Measurements from ENCODE around the gene DLX4. TPM values are rescaled to one million over a fixed set of nuclear protein-coding genes. Genes with fewer than 3 reads are reported as not detected.
A peak's percentile ranks its signal among the peaks of the same experiment; 100 is the strongest.

Gene DLX4
- total RNA-seq, 2 donors from 2014 or later, result 0.13 to 0.27 TPM

DNA sequence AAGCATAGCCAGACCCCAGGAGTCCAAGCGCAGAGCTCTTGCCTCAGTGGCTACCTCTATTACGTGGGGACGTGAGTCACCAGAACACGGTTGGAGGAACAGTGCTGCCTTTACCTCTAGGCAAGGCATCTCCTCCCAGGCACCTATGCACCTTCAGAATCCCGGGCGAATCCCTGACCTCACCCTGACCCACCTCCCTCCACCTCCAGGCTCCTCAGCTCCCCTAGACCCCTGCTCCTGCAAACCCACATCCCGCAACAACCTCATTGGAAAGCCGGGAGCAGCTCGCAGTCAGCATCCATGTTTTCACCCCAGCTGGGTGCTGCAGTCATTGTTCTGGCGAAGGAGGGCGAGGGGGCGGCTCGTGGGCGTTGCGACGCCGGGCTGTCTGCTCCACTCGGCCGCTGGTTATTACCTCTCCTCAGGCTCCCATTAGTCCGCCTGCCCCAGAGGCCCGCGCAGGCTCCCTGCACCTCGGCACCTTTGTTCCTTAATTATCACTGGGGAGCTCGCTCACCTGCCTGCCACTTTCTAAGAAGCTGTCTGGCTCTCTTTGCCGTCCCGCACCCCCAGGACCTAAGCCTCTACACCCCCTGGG is 24.6 kb upstream of the DLX4 start:
- DNase-seq, result no peak
- ATAC-seq, result no peak
- intact Hi-C loops (cut with DNase I), result no loop called here

DNA sequence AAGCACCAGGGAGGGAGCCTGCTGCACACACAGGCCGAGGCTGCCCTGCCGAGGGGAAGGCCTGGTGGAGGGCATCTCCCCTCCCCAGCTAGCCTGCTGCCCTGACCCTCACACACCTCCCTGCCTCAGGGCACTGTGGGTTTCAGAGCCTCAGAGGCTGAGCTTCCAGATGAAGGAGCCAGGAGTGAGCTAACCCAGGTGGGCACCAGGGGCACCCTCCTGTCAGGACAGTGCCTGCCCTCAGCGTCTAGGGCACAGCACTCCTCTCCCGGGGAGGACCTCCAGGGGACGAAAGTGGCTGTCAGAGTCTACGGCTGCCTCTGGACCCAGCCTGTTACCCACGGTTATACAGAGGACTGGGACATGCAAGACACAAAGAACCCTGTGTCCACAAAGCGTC is 22.8 kb upstream of the DLX4 start:
- intact Hi-C loops (cut with DNase I), result no loop called here
- no peak for DNase-seq
- ATAC-seq, result no peak

- DNase-seq, result no peak
Measured at GRCh38 chr17:49946964-49947584, 21.9 kb upstream of the DLX4 start.

DNA sequence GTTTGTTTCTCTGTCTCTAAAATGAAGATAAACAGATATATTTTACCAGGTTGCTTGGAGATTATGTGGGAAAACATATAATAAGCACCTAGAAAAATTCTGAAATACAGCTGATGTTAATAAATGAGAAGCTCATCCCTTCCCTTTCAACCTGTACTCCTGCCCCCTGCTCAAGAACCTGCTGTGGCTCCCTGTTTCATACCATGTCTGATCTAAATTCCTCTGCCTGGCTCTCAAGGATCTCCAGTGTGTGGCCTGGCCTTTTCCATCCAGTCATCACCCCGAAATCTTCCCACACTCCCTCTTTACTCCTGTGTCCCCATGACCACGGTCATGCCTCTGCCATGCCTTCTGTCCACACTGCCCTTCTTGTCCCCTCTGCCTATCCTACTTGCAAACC is 19.4 kb upstream of the DLX4 start:
- DNase-seq (no peak), ATAC-seq (no peak)

More at GRCh38 chr17:49946964-49947584, 21.9 kb upstream of the DLX4 start:
- intact Hi-C loops (cut with DNase I), result no loop called here
- no peak for ATAC-seq

DNA sequence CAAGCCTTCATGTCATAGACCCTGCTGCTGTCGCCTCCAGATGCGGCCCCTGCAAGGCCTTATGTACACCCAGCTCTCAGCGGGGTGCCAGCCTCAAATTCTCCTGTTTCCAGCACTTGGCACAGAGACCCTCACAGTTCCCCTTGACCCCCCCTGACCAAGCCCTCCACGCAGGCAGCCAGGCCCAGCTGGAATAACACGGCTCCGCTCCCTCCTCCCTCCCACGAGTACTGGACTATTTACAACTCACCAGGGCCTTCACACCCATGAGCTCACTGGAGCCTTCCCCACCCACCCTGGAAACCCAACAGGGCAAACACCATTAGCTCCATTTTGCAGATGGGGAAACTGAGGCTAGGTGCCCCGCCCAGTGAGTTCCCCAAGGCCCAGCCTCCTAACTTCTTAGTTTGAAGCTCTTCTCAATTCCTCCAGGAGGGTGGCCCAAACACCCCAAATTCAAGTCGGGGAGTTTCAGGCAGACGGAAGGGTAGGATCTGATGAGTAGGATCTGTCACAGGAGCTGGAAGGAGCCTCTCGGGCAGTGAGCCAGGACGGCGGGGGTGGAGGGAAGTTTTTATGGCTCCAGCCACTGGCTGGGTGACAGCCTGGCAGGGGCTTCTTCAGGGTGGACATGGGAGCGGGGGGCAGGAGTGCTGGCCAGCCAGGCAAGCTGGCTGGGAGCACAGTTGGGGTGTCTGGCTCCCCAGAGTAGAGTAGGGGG is 17.5 kb upstream of the DLX4 start:
- DNase-seq (no peak), ATAC-seq (peak; percentile 17 to 33)
- intact Hi-C loops (cut with DNase I), result loop anchor here in 1 of 2 donors (5.0 kb wide), 1 partner anchor 41 kb away; no protein-coding TSS in a partner anchor

More for the DNA sequence above, 19.4 kb upstream of the DLX4 start:
- intact Hi-C loops (cut with DNase I), result loop anchor here in 1 of 2 donors (5.0 kb wide), 1 partner anchor 43 kb away; no protein-coding TSS in a partner anchor

- DNase-seq (peak; percentile 78), ATAC-seq (peak; percentile 72 to 90)
- intact Hi-C loops (cut with DNase I), result loop anchor here in 1 of 2 donors (5.0 kb wide), 1 partner anchor 40 kb away; no protein-coding TSS in a partner anchor
Measured at GRCh38 chr17:49952209-49952911, 16.6 kb upstream of the DLX4 start.

GRCh38 chr17:49952912-49953497 is 16.0 kb upstream of the DLX4 start:
- intact Hi-C loops (cut with DNase I), result loop anchor here in 1 of 2 donors (5.0 kb wide), 1 partner anchor 39 kb away; no protein-coding TSS in a partner anchor
- ATAC-seq (peak in 1 of 2 donors; percentile 42), DNase-seq (peak; percentile 46)

- DNase-seq, result no peak
- intact Hi-C loops (cut with DNase I), result no loop called here
- no peak for ATAC-seq
Measured at GRCh38 chr17:49955157-49955556, 13.8 kb upstream of the DLX4 start.

DNA sequence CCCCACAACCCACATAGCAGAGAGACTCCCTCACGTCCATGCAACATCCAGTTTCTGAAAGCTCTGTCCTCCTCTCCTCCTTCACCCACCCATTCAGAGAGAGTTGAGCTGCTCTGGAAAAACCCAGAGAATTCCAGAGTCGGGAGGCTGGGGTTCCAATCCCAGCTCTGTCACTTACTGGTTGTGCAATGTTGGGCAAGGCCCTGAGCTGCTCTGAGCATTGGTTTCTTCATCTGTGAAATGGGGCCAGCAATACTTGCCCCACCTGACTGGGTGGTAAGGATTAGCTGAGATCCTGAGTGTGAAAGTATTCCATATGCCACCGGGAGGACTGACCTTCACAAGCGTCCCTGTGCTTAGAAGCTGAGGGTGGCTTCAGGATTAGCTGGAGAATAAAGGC is 12.2 kb upstream of the DLX4 start:
- ATAC-seq, result no peak
- DNase-seq, result no peak
- intact Hi-C loops (cut with DNase I), result no loop called here

DNA sequence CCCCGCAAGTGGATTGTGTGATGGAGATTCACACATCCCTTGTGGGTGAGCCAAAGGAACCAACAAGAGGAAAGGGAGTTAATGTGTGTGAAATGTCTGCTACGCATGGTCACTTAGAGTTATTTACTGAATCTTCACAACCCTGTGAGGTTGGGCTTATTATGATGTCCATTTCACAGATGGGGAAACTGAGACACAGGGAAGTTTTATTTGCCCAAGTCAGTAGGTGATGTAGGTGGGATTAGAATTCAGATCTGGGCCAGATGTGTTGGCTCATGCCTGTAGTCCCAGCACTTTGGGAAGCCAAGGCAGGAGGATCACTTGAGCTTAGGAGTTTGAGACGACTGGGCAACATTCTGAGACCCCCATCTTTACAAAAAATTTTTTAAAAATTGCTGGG is 11.6 kb upstream of the DLX4 start:
- intact Hi-C loops (cut with DNase I), result no loop called here
- no peak for ATAC-seq
- no peak for DNase-seq

GRCh38 chr17:49958723-49959122 is 10.3 kb upstream of the DLX4 start:
- no peak for ATAC-seq
- intact Hi-C loops (cut with DNase I), result no loop called here

GRCh38 chr17:49959183-49959935 is 9.6 kb upstream of the DLX4 start:
- DNase-seq (no peak), ATAC-seq (no peak)
- intact Hi-C loops (cut with DNase I), result no loop called here

More at GRCh38 chr17:49958723-49959122, 10.3 kb upstream of the DLX4 start:
- DNase-seq, result no peak

DNA sequence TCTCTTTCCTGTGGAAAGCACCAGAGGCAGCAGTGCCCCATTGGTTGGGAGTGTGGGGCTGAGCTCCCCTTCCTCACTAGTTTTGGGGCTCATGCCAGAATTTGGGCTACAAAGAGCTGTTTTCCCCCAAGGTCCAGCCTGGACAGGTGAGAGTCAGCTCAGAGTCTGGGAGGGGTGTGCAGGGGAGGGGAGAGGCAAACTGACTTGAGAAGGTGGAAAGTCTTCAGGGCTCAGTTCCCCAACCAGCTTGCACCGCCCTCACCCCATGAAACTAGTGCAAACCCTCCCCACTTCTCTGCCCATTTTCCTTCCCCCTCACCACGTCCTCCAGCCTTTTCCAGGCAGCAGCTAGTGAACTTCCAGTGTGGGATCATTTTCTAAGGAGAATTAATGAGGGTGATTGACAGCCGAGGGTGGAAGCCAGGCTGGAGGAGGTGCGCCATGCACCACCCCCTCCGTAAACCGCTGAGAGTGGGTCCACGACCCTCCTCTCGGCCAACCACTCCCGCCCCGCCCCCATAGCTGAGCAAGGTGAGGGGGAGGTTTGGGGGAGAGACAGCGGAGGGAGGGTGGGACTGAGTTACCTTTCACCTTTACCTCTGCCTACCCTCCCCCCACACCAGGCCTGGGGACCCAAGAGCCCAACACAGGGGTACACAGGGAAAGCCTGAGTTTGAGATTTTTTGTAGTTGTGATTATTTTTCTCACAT is 6.2 kb upstream of the DLX4 start:
- intact Hi-C loops (cut with DNase I), result no loop called here
- ATAC-seq (no peak), DNase-seq (no peak)

DNA sequence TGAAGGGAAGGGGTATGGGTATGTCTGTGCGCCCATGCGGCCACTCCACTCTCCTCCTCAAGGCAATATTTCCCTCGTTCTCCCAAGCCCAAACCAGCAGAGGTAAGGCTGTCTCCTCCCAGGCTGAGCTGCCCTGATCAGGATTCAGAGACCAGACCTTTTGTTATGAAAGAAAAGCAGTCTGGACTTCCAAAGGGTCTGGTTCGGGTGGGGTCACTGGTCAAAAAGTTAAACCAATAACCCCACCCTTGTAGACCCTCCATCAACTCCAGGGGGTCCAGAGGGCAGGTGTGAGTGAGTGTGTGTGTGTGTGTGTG is 5.7 kb upstream of the DLX4 start:
- DNase-seq, result no peak
- intact Hi-C loops (cut with DNase I), result no loop called here
- ATAC-seq, result no peak

DNA sequence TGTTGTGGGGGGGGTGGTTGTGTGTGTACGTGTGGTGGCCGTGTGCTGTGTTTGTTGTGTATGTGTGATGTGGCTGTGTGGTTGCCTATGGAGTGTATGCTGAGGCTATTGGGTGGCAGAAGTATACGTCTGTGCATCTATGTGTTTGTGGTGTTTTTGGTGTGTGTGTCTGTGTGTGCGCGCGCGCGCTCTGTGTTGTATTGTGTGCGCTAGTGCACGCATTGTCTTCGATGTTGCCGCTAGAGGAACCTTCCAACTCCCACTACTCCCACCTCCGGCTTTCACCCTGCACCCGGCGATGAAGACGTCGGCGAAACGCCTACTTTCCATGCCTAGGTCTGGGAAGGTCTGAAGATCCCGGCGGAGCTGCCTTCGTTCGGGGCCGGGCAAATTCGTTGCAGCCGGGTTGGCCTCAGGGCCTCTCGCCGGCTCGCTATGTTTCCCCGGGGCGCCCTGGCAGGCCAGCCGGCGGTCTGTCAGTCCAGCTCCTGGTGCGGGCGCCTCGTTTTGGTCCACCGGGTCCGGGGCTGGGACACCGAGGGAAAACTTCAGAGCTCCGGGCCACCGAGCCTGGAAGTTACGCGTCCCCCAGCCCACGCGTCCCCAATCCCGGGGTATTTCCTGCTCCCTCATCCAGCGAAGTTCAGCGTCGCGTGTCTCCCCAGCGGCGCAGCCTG is 5.2 kb upstream of the DLX4 start:
- no peak for DNase-seq
- intact Hi-C loops (cut with DNase I), result no loop called here
- peak in 1 of 2 donors; percentile 10 for ATAC-seq

DNA sequence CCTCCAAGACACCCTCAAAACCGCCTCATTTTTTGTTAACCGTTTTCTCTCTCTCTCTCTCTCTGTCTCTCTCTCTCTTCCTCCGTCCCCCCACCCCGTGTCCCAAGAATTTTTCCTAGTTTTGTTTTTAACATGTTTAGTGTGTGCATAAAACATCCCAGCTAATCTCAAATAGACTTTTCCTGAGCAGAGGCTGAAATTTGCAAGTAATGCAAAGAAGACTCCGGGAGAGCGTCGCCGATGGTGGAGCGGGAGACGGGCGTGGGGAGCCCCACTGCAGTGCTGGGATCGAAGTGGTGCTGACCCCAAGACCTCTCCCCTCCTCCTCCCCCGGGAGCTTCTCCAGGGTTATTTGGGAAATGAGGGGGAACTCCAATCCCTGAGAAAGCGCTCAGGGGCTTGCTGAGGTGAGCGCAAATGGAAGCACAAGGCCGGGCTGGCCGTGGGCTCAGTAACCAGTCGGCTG is 4.7 kb upstream of the DLX4 start:
- no peak for ATAC-seq
- intact Hi-C loops (cut with DNase I), result no loop called here
- no peak for DNase-seq

- ATAC-seq (no peak), DNase-seq (no peak)
- intact Hi-C loops (cut with DNase I), result no loop called here
Measured at GRCh38 chr17:49964769-49965523, 4.0 kb upstream of the DLX4 start.
